RPMI7951 (cell line): ENCODE data around the gene EDA. TPM values are rescaled to one million over a fixed set of nuclear protein-coding genes. Genes with fewer than 3 reads are reported as not detected.
A peak's percentile ranks its signal among the peaks of the same experiment; 100 is the strongest.

Source experiments
- DNase-seq: peaks from one replicate; pipeline ENCODE4 v3.0.0-alpha.2; 2012; ENCODE audit warnings: low read depth
- total RNA-seq: library from RNA; depleted of rRNA; stranded (reverse); fragments of >200 nt; shearing (Covaris generic); gene quantifications from 2 replicates; pipeline ENCODE4 v1.2.3, GENCODE V29; 2014

The EDA gene
- total RNA-seq, 1 experiment from 2014 or later, result under 0.01 TPM

DNA sequence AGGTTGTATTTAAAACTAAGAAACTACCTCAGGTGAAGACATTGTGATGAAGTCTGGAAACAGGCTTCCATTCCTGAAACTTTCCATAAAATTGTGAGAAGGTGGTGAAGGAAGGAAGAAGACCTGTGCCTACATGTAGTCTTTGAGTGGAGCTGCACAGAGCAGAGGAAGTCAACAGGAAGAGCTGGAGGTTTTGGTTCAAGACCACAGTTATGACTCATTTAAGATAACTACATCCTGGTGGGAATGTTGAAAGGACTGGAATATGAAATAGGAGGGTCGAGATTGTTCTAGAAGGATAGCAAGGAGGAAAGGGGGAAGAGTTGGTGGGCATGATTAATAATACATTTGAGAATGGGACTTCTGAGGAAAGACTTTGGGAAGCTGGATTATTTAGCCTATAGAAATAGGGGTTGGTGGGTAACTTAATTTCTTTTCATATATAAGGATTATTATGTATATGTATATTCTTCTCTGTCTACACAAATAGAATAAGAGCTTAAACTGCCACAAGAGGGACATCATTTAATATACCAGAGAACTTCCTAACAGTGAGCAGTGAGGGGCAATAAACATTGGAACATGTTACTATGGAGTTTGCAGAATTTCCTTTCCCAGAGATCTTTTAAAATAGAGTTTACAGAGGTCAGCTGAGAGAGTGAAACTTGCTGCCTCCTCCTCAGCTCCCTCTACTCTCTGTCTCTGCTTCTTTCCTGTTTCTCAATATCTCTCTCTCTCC is 410.4 kb downstream of the EDA start:
- DNase-seq, result peak; percentile 16

DNA sequence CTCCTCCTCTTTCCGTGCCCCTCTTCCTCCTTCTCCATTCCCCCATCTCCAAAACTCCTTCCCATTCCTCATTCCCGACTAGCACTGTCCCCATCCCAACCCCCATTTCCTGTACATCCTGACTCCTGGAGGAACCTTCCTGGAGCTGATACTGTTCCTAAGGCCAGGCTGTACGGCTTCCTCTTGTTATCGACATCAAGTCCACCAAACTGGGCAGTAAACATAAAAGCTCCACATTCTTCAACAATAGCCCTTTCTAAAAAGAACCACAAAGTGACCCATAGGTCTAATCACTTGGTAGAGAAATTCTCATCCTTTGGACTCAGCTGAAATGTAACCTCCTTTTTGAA is 410.9 kb downstream of the EDA start:
- DNase-seq, result no peak

DNA sequence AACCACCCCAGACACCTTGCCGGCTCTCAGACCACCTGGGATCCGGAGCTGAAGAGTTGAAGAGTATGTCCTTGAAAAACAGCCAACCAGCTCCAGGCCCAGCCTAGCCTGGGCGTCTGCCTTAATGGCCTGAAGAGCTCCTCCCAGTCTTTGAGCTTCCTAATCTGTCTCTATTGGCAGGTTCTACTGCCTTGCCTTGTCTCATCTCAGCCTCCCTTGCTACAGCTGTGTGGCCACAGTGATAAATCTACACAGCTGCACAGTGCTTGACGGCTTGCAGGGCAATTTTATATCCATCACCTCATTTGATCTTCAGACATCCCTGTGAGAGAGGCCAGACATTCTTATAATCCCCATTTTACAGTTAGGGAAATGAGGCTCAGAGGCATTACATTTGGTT is 413.9 kb downstream of the EDA start:
- no peak for DNase-seq

DNA sequence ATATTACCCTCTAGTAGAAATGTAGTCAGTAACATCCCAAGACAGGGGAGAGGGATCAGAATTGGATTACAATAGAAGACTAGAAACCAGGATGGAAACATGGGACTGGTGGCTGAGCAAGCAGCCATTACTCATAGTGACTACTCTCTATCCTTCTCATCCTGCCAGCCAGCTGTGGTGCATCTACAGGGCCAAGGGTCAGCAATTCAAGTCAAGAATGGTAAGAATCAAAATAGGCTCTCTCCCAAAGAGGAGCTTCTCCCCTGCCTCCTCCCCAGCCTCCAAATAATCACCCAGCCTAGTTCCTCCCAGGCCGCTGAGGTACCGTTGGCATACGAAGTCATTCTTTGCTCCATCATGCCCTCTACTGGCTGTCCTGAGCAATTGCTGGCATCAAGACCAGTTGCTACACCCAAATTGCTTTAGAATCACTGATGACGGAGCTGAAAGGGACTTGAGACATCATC is 414.4 kb downstream of the EDA start:
- peak; percentile 50 for DNase-seq

DNA sequence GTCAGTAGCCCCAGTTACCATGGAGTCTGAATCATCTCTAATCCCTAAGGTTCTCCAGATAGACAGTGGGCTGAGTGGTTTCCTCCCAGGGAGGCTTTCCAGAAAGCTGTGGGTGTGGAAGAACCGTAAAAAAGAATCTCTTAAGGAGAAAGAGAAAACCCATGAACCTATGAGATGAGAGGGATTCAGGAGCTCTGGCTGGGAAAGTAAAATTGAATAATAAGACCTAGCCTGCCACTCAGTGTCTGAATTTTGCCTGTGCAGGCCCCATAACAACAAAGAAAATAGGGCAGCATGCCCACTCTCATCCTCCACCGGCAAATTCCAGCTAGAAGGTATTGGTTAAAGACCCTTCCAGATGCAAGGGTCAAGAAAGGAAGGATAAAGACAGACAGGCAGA is 416.9 kb downstream of the EDA start:
- DNase-seq, result no peak

DNA sequence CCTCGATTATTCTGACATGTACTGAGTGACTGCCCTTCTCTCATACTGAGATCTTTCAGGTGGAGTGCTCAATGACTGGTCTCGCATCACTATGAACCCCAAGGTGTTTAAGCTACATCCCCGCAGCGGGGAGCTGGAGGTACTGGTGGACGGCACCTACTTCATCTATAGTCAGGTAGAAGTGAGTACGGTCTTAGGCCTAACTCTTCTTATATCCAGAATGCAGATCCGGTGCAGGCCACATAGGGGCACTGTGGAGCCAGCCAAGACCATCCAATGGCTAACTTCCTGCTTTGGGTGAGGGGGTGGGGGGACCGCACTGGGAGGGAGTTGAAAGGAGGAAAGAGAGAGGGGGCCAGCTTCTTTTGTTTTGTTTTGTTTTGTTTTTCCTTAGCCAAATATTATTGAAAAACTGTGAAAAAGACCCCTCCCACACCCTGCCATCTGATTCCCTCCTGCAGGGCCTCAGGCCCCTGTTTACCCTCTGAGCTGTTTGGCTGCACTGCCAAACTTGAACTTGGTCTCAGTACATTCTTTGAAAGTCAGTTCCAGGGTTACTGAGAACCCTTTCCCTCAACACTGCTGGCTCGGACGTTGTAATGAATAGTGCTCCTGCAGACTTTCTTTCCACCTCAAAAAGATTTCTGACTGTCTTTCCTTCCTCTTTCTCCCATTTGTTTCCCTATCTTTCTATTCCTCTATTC is 417.6 kb downstream of the EDA start:
- peak; percentile 14 for DNase-seq

DNA sequence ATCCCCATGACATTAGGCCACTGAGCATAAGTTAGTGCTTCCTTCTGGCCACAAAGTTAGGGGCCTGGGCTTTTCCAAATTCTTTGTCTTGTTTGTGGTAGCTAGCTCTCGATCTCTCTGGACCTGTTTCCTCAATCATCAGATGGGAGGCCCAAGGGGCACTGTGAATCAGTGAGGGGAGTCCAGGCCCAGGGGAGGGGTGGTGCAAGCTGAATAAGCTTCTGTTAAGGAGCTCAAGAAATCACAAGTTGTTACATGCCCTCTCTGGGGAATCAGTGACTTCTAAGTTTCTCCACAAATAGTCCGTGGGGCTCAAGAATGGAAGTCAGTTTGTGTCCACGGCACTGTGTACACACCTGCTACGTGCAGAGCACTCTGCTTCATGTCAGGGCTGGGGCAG is 418.7 kb downstream of the EDA start:
- DNase-seq, result no peak

DNA sequence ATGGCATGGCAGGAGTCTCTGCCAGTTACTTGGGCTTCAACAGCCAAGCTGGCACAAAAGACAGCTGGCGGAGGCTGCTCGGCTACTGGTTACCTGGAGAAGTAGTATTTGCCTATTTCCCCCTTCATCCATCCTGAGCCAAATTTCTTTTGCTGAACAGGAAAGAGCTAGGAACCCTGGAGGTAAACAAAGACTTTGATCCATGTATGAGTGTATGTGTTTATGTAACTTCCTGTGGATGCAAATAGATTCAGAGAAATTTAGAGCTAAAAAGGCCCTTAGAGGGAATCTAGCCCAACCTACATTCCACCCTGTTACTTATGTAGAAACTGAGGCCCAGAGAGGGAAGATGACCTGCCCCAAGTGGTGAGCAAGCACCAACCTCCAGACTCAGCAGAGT is 422.6 kb downstream of the EDA start:
- no peak for DNase-seq

DNA sequence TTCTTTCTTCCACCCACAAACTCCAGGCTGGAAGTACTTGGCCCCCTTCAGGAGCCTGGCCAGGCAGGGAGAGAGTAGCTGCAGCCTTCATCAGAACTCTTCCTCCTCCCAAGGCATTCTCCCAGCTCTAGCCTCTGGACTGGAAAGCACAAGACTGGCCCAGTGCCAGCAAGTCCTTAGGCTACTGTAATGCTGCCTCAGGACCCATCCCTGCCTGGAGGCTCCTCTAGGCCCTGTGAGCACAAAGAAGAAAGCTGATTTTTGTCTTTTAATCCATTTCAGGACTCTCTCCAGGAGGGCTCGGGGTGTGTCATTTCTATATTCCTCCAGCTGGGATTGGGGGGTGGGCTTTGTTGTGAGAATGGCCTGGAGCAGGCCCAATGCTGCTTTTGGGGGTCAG is 423.0 kb downstream of the EDA start:
- no peak for DNase-seq

DNA sequence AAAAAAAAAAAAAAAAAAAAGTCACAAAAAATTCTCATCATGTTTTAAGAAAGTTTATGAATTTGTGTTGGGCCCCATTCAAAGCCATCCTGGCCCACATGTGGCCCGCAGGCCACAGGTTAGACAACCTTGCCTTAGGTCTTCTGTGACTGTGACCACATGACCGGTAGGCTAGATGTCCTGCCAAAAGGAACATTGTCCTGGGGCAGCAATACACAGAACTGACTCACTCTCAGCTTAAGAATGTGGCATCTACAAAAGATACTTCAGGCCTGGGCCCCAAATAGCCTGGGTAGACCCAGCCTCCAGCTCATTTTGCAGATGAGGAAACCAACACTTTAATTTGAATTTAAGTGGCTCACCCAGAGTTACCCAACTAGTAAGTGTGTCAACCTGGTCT is 423.8 kb downstream of the EDA start:
- no peak for DNase-seq

DNA sequence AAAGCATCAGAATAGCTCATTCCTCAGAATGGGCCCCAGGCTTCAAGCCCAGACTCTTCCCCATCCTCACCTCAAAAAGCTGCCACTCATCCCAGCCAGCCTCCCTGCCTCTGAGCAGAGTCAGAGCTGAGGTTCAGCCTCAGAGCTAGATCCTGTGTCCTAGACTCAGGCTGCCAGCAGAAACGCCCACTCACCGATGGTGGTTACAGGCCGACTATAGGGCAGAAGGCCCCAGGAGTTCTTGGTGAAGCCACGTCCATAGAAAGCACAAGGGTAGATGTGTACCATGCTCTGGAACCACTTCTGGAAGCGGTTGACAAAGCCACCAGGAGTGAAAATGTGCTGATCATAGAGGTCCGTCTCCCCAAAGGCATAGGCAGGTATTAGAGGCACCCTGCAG is 426.1 kb downstream of the EDA start:
- DNase-seq, result no peak

DNA sequence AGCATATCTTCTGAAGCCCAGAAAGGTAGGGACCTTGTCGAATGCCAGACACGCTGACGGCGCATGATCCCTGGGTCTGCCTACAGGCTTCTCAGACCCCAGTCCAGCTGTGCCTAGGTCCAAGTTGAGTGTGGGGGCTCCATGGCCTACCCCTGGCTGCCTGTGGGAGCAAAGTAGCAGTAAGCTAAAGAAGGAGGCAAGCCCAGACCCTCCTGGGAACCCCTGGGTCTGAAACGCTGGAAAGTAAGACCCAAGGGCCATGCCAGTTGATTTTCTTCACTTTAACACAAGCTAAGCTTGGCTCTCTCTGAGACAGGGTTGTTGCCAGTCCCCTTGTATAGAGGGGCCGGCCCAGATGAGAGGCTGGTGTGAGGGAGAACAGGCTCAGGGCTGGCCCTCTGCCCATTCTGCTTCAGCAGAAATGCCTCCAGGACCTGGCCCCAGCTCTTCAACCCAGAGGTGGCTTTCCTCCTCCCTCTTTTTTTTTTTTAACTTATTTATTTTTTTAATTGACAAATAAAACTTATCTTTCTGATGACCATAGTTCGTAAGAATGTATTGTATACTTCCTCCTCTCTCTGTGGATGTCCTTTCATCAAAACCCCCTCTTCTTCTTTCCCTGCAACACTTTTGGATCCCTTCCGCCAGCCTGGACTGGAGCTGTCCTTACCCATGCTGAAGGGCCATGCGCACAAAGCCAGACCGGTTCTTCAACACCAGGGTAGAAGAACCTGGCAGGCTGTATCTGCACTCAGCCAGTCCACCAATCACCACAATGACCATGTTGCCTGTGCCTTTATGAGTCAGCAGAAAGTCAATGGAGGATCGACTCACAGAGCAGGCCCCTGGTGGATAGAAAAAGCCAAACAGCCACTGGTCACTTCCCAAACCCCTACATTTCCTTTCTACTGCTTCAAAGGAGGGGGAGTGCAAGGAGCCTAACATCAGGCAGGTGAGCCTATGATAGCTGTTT is 426.8 kb downstream of the EDA start:
- DNase-seq, result no peak

DNA sequence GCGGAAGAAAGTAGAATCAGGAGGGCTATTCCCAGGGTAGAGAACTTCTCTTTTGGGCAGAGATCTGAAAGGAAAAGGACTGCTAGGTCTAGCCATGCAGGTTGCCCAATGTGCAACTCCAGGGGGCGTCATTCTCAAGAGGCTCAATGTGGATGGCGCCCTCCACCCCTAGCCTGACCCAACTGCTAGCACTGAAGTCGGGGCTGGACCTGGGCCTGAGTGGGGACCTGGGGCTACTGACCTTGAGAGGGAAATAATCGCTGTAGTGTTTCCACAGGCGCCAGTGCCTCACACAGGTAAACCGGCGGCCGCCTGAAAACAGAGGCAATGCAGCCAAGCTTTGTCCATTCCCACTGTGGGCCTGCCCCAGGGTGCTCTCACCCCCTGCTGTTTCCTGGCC is 427.8 kb downstream of the EDA start:
- DNase-seq, result no peak

DNA sequence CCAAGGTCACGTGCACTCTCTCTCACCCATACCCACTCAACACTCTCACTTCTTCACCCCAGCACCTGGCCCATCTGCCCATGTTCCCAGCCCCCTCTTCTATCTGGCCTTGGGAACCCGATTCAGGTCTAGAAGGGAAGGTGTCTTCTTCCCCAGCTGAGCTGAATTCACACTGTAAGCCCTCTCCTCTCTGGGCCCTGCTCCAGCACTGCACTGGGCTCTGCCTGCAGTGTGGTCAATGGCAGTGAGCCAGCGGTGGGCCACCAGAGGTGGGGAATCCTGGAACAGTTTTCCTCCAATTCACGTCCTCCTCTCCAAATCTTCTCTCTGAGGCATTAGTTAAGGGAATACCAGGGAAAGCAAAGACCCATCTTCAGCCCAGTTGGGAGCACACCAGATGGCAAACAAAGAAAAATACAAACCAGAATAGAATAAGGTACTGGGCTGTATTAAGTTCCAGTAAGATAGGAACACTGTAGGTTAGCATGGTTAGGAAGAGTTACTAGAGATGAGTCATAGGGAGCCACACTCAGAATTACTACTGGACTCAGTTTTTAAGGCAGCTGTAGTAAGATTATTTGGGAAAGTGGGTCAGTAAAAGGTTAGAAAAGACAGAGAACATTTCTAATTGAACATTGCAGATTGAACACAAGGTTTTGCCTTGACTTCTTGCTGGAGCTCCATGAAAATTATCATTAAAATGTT is 428.8 kb downstream of the EDA start:
- DNase-seq, result no peak

DNA sequence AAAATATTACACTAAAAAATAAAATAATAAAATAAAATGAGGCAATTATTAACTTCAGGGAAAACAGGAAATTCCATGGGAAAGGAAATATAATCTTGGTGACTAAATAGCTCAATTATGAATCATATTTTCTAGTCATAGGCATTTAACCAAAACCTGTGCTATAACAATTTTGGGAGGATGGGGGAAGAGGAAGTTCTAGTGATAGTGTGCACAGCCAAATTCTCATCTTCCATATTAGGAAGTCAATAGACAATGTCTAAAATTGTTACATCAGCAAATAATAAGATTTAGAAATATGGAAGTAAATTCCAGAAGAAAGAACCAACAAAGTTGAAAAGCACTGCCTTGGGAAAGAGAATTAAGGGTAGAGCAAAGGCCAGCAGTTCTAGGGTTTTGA is 431.1 kb downstream of the EDA start:
- DNase-seq, result no peak

DNA sequence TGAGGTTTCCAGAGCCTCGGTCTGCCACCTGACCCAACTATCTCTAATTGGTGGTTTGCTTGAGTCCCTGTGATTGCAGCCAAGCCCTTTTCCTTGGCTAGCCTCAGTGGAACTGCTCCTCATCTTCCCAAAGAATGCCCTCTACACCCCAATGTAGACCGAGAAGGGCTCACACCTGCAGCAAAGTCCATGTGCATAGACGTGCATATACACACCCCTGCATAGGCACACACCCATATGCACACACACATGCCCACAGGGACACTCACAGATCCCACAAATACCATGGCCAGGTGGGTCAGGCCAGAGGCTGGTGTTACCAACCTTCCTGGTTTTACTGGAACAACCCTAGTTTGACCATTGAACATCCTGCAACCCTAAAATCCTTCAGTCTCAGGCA is 433.5 kb downstream of the EDA start:
- DNase-seq, result no peak

DNA sequence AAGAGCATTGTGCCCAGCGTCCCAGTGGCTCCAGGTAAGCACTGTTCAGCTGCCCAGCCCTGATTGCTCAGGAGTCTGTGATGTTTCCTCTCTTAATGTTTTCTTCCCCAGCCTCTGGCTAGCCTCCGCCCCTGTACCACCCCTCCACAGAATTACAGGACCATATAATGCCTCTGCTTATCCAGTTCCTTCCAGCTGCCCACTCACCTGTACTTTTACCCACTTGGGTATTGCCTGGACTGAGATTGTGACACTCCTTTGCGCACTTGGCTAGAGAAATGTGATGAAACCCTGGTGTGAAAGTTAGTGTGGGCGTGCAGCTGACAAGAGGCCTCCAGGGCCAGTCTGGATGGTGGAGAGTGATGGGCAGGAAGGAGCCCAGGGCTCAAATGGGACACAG is 434.0 kb downstream of the EDA start, which contains the start of gene AWAT2:
Gene AWAT2, minus strand, starts transcription at position 14 of the 400 bp plus-strand sequence. Its CDS starts 6 bp downstream, at position 8.
- no peak for DNase-seq

DNA sequence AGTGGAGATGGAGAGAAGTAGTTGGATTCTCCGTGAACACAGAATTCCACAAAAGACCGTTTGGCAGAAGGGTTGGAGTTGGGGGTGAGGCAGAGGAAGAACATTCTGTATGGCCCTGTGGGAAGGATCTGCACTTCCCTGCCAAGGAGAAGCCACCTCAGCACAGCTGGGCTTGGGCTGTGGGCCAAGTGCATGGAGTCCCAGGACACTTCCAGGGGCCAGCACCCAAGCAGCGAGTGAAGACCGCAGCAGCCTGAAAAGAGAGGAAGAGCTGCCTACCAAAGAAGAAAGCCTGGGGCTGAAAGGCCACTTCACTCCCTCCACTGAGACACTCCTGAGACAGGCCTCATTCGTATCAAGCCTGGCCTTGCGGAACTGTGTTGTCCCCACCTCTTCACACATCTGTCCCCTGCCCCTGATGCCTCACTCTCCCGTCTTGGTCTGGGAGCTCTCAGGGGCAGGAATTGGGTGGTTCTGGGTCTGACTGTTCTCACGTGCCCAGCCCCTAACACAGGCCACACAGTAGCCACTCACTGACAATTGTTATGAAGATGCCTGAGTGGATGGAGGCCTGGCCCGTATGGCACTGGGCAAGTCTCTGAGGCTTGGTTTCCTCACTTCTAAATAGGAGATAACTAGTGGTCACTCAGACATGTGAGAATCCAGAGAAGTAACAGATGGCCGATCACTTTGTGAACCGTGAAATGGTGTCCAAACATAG is 437.1 kb downstream of the EDA start:
- DNase-seq, result no peak

DNA sequence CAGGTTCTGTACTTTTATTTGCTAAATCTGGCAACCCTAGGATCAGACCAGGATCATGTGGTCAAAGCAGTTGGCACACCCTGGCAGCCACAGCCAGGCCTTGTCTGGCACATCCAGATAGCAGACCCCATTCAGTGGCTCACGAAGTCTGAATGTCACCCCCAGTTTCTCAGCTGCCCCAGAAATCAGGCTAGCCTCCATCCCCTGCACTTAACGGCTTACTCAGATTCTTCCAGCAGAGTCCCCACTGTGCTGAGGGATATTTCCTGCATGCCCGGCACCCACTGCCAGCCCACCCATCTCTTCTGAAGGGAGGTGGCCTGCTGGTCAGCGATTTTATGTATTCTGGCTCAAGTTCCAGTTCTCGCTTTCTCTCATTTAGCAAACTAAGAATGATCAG is 438.5 kb downstream of the EDA start:
- DNase-seq, result no peak

DNA sequence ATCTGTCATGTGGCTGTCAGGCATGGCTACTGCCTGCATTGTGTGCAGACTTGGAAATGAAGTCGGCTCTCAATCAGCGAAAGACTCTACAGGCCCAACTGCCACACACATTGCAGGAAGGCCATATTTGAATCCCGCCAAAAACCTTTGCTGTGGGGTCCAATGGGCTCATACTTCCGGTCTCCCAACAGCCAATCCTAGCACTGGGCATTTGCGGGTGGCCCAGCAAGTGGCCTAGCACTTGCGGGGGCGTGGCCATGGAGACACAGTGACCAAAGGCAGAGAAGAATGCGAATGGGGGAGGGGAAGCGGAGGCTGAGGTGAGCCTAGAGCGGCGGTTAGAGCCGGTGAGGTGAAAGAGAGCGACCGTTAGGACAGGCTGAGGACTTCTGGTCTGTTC is 446.2 kb downstream of the EDA start, which contains the start of gene OTUD6A:
Gene OTUD6A, plus strand, starts transcription at position 382 of the 400 bp plus-strand sequence. CDS start 68 bp downstream, outside the sequence.
- DNase-seq, result no peak
